GM23338 (cell line): Measurements from ENCODE around the gene PDCD4. TPM values are rescaled to one million over a fixed set of nuclear protein-coding genes. Genes with fewer than 3 reads are reported as not detected.

ENCODE experiments used
- ATAC-seq: fragments of 200-7000 bp; cut with Tn5 transposase; 3 replicates; pipeline ENCODE4 v1.9.1; 2020
- DNase-seq: peaks from one replicate; pipeline ENCODE4 v3.0.0-alpha.2; 2015; ENCODE audit warnings: low spot score
- H2AFZ ChIP-seq: fragments of 200-600 bp; sonication (generic); 2 replicates; pipeline ENCODE4 v1.8.0; 2016; ENCODE audit warnings: antibody characterized with exemption, mild to moderate bottlenecking, moderate library complexity
- H3F3A ChIP-seq: fragments of 200-600 bp; sonication (generic); replicated peaks from 2 replicates; pipeline ENCODE4 v1.8.0; 2017; ENCODE audit warnings: antibody characterized with exemption, mixed run types, low read depth
- H3K27ac ChIP-seq: fragments of 200-600 bp; sonication (generic); 2 replicates; pipeline ENCODE4 v1.6.1; 2016; ENCODE audit warnings: low read depth
- H3K27me3 ChIP-seq: fragments of 200-600 bp; sonication (generic); 2 replicates; pipeline ENCODE4 v1.8.0; 2016; ENCODE audit warnings: mild to moderate bottlenecking, mixed run types, moderate library complexity; ENCODE audit not compliant: insufficient read depth
- H3K36me3 ChIP-seq: fragments of 200-600 bp; sonication (generic); 2 replicates; pipeline ENCODE4 v1.8.0; 2016; ENCODE audit warnings: mild to moderate bottlenecking; ENCODE audit not compliant: insufficient read depth
- H3K4me1 ChIP-seq: fragments of 200-600 bp; sonication (generic); 2 replicates; pipeline ENCODE4 v1.8.0; 2016; ENCODE audit warnings: mild to moderate bottlenecking, moderate library complexity; ENCODE audit not compliant: insufficient read depth
- H3K4me2 ChIP-seq: fragments of 200-600 bp; sonication (generic); 2 replicates; pipeline ENCODE4 v1.7.1; 2017; ENCODE audit warnings: mixed run types
- H3K4me3 ChIP-seq: fragments of 200-600 bp; sonication (generic); 2 replicates; pipeline ENCODE4 v1.6.1; 2016; ENCODE audit warnings: mixed run types
- H3K79me2 ChIP-seq: fragments of 200-600 bp; sonication (generic); replicated peaks from 2 replicates; pipeline ENCODE4 v1.8.0; 2017; ENCODE audit warnings: mild to moderate bottlenecking; ENCODE audit not compliant: insufficient read depth
- H3K9me2 ChIP-seq: fragments of 200-600 bp; sonication (generic); 2 replicates; pipeline ENCODE4 v1.8.0; 2017; ENCODE audit not compliant: insufficient read depth
- H4K20me1 ChIP-seq: fragments of 200-600 bp; sonication (generic); replicated peaks from 2 replicates; pipeline ENCODE4 v1.8.0; 2017; ENCODE audit warnings: mild to moderate bottlenecking; ENCODE audit not compliant: insufficient read depth
- H3K27ac Mint-ChIP-seq: 2 replicates; pipeline ENCODE4 v1.8.0; 2020; ENCODE audit warnings: inconsistent platforms, mild to moderate bottlenecking, moderate library complexity, mixed read lengths
- H3K27me3 Mint-ChIP-seq: 3 replicates; pipeline ENCODE4 v1.8.0; 2022; ENCODE audit warnings: low read depth, mild to moderate bottlenecking, moderate library complexity, mixed read lengths, inconsistent platforms; ENCODE audit not compliant: insufficient read depth, poor library complexity
- H3K36me3 Mint-ChIP-seq: 3 replicates; pipeline ENCODE4 v1.8.0; 2021; ENCODE audit warnings: low read depth, mild to moderate bottlenecking, inconsistent platforms, moderate library complexity, mixed read lengths
- H3K4me1 Mint-ChIP-seq: 3 replicates; pipeline ENCODE4 v1.8.0; 2020; ENCODE audit warnings: mild to moderate bottlenecking, inconsistent platforms, mixed read lengths
- H3K4me3 Mint-ChIP-seq: 3 replicates; pipeline ENCODE4 v1.8.0; 2021; ENCODE audit warnings: moderate library complexity, mild to moderate bottlenecking, inconsistent platforms, mixed read lengths
- H3K9me3 Mint-ChIP-seq: 3 replicates; pipeline ENCODE4 v1.8.0; 2020; ENCODE audit warnings: moderate library complexity, mild to moderate bottlenecking, inconsistent platforms, mixed read lengths
- CREB1 ChIP-seq: fragments of 250-450 bp; sonication (Bioruptor Pico); IDR thresholded peaks from 2 replicates; pipeline ENCODE4 v1.5.0; 2020; ENCODE audit warnings: low read depth, mild to moderate bottlenecking, moderate library complexity
- CTCF ChIP-seq, 2 experiments: fragments of 200-600 bp in 1 of 2; sonication (generic) in 1 of 2; conservative IDR thresholded peaks; 2 replicates each; pipeline versions ENCODE4 v1.5.1 to v1.6.1; 2016 to 2017; ENCODE audit warnings: antibody characterized with exemption in 2 of 2, low read depth in 2 of 2, mild to moderate bottlenecking in 2 of 2, moderate library complexity in 1 of 2
- ETS1 ChIP-seq: IDR thresholded peaks from 2 replicates; pipeline ENCODE4 v1.6.1; 2016; ENCODE audit warnings: antibody characterized with exemption
- EZH2 ChIP-seq: fragments of 200-600 bp; sonication (generic); IDR thresholded peaks from one replicate; pipeline ENCODE4 v1.8.0; 2017; ENCODE audit warnings: antibody characterized with exemption, mild to moderate bottlenecking, low read depth; ENCODE audit not compliant: unreplicated experiment
- EZH2phosphoT487 ChIP-seq: fragments of 200-600 bp; sonication (generic); IDR thresholded peaks from one replicate; pipeline ENCODE4 v1.8.1; 2018; ENCODE audit warnings: antibody characterized with exemption; ENCODE audit not compliant: unreplicated experiment
- JUNB ChIP-seq: IDR thresholded peaks from one replicate; pipeline ENCODE4 v1.6.1; 2016; ENCODE audit warnings: antibody characterized with exemption; ENCODE audit not compliant: unreplicated experiment
- NANOG ChIP-seq: IDR thresholded peaks from 2 replicates; pipeline ENCODE4 v1.6.1; 2016; ENCODE audit warnings: antibody characterized with exemption, borderline replicate concordance
- POLR2AphosphoS5 ChIP-seq: IDR thresholded peaks from 2 replicates; pipeline ENCODE4 v1.6.1; 2016; ENCODE audit warnings: antibody characterized with exemption, low read depth
- REST ChIP-seq: IDR thresholded peaks from one replicate; pipeline ENCODE4 v1.6.1; 2018; ENCODE audit warnings: antibody characterized with exemption; ENCODE audit not compliant: unreplicated experiment
- STAT1 ChIP-seq: IDR thresholded peaks from one replicate; pipeline ENCODE4 v1.6.1; 2016; ENCODE audit warnings: antibody characterized with exemption; ENCODE audit not compliant: unreplicated experiment
- ZNF114 ChIP-seq: fragments of 250-450 bp; sonication (Bioruptor Pico); IDR thresholded peaks from 2 replicates; pipeline ENCODE4 v1.5.0; 2020; ENCODE audit warnings: mild to moderate bottlenecking, moderate library complexity
- ZNF331 ChIP-seq: fragments of 250-450 bp; sonication (Bioruptor Pico); IDR thresholded peaks from 2 replicates; pipeline ENCODE4 v1.5.0; 2020; ENCODE audit warnings: low read depth, mild to moderate bottlenecking, moderate library complexity
- ZNF462 ChIP-seq: fragments of 250-450 bp; sonication (Bioruptor Pico); IDR thresholded peaks from 2 replicates; pipeline ENCODE4 v1.5.0; 2020; ENCODE audit warnings: mild to moderate bottlenecking, moderate library complexity
- polyA plus RNA-seq: library from polyadenylated mRNA; unstranded; fragments of >200 nt; fragmentation: Nextera tagmentation; extraction: Ambion mirVana; gene quantifications from 2 replicates; pipeline ENCODE4 v1.2.1, GENCODE V29; 2016
- total RNA-seq: library from RNA; depleted of rRNA; stranded (reverse); fragments of >200 nt; shearing (Covaris generic); gene quantifications from 2 replicates; pipeline ENCODE4 v1.2.3, GENCODE V29; 2014

Gene PDCD4
- total and polyA plus RNA-seq, 2 experiments from 2014 or later = 10.1 to 18.0 TPM

- Histone ChIP-seq H3K9me2 (no peaks in the 10 kb centered on the region), H4K20me1 (no peaks in the 10 kb centered on the region), H3K4me1 (no peaks in the 10 kb centered on the region), H3F3A (no peaks in the 10 kb centered on the region), H3K27ac (no peak overlapping the region), H3K27me3 (no peaks in the 10 kb centered on the region), H3K4me3 (no peak overlapping the region), H3K79me2 (no peaks in the 10 kb centered on the region), H2AFZ (peak overlapping the region; percentile 28; the same call in 1 of the 2 replicates), H3K36me3 (no peaks in the 10 kb centered on the region), H3K4me2 (no peak overlapping the region)
- TF ChIP-seq CREB1 (CRISPR knock-in tag) = no peak
- no peak for TF ChIP-seq CTCF (conservative IDR thresholded peaks at IDR 0.05; ENCODE audit: low read depth in 2 of 2)
- TF ChIP-seq NANOG = no peak
- TF ChIP-seq ZNF462 = no peak
- no peak for TF ChIP-seq ZNF114 (CRISPR knock-in tag)
- no peak for TF ChIP-seq JUNB
- no peak for TF ChIP-seq EZH2
- no peak for TF ChIP-seq EZH2phosphoT487
- TF ChIP-seq ETS1 = no peak
- TF ChIP-seq STAT1 = no peak
- no peak for TF ChIP-seq POLR2AphosphoS5
- TF ChIP-seq ZNF331 = no peak
- TF ChIP-seq REST = no peak
- Mint-ChIP-seq H3K27me3 (peaks cover 5% of the 10 kb centered on the region), H3K4me1 (peaks cover 19% of the 10 kb centered on the region), H3K27ac (no peak overlapping the region), H3K36me3 (no peaks in the 10 kb centered on the region; the same call in 2 of the 3 replicates), H3K4me3 (no peak overlapping the region), H3K9me3 (no peaks in the 10 kb centered on the region)
- ATAC-seq (no peak), DNase-seq (no peak)
Measured at GRCh38 chr10:110865186-110865808, 6.4 kb upstream of the PDCD4 start.
